ENCODE measurements around the gene EFNA4.

GRCh38 chr1:155049651-155050559, 13.6 kb upstream of the EFNA4 start:
- TF ChIP-seq FOXM1 (IDR thresholded peaks at IDR 0.05; ENCODE audit: low read depth) (no peak), FOSL2 (IDR thresholded peaks at IDR 0.05; ENCODE audit: borderline replicate concordance, low read depth) (no peak), RAD21 (IDR thresholded peaks at IDR 0.05; ENCODE audit: low read length) (no peak), CTCF (IDR thresholded peaks at IDR 0.05) (no peak), EZH2phosphoT487 (IDR thresholded peaks at IDR 0.05; ENCODE audit: borderline replicate concordance, low read depth) (no peak), USF1 (IDR thresholded peaks at IDR 0.05; ENCODE audit: borderline replicate concordance, low read depth) (no peak), POLR2AphosphoS5 (IDR thresholded peaks at IDR 0.05; ENCODE audit: low read depth, low read length) (no peak), REST (IDR thresholded peaks at IDR 0.05; ENCODE audit: low read depth, low read length) (no peak), NRF1 (IDR thresholded peaks at IDR 0.05; ENCODE audit: low read depth, low read length) (no peak), GABPA (IDR thresholded peaks at IDR 0.05; ENCODE audit: low read depth) (no peak), JUND (IDR thresholded peaks at IDR 0.05) (no peak), EP300 (IDR thresholded peaks at IDR 0.05; ENCODE audit: borderline replicate concordance in 1 of 2, low read depth in 1 of 2, low read length in 1 of 2) (no peak)
